CD4-positive, alpha-beta T cell (primary cell): ENCODE results near the gene RUNX2. TPM values are rescaled to one million over a fixed set of nuclear protein-coding genes. Genes with fewer than 3 reads are reported as not detected.

Experiments used
- ATAC-seq: fragments of 200-7000 bp; cut with Tn5 transposase; one replicate; pipeline ENCODE4 v1.10.0; 2022; ENCODE audit warnings: mild to moderate bottlenecking; ENCODE audit not compliant: poor library complexity
- CTCF ChIA-PET: fragments of 350-600 bp; sonication (Branson Sonifier 250); formaldehyde crosslinking; loops from one replicate; lab custom pipeline; 2021; ENCODE audit warnings: antibody characterized with exemption, inconsistent platforms; lab: Charles Lee
- POLR2A ChIA-PET: fragments of 350-600 bp; sonication (Branson Sonifier 250); formaldehyde crosslinking; loops from one replicate; lab custom pipeline; 2021; ENCODE audit warnings: antibody characterized with exemption, inconsistent platforms; lab: Charles Lee
- DNase-seq, 14 experiments: peaks; one replicate each; pipeline ENCODE4 v3.0.0-alpha.2; 2013 to 2020; ENCODE audit warnings: mixed read lengths in 2 of 14
- H3K27ac ChIP-seq, 2 donors: one replicate each; pipeline versions ENCODE4 v1.5.1 to v1.7.0; 2013; ENCODE audit warnings: low read length in 2 of 2, low read depth in 1 of 2, mild to moderate bottlenecking in 1 of 2
- H3K27me3 ChIP-seq, 2 experiments: 1 replicate in 1 of 2; 2 replicates in 1 of 2; pipeline versions ENCODE4 v1.6.1 to v1.7.0; 2013; ENCODE audit warnings: low read length in 2 of 2, control low read depth in 1 of 2, mild to moderate bottlenecking in 1 of 2, moderate library complexity in 1 of 2; ENCODE audit not compliant: insufficient read depth in 2 of 2, control insufficient read depth in 1 of 2
- H3K36me3 ChIP-seq: one replicate; pipeline ENCODE4 v1.6.1; 2013; ENCODE audit warnings: low read length, control low read depth; ENCODE audit not compliant: insufficient read depth
- H3K4me1 ChIP-seq: one replicate; pipeline ENCODE4 v1.6.1; 2013; ENCODE audit warnings: low read length, control low read depth; ENCODE audit not compliant: insufficient read depth
- H3K4me3 ChIP-seq: one replicate; pipeline ENCODE4 v1.5.1; 2013; ENCODE audit warnings: mild to moderate bottlenecking, low read length, moderate library complexity
- H3K9me3 ChIP-seq, 2 experiments: 1 replicate in 1 of 2; 2 replicates in 1 of 2; pipeline versions ENCODE4 v1.6.1 to v1.7.0; 2013; ENCODE audit warnings: low read length in 2 of 2, mild to moderate bottlenecking in 2 of 2, control low read depth in 1 of 2, moderate library complexity in 1 of 2; ENCODE audit not compliant: control insufficient read depth in 1 of 2, insufficient read depth in 1 of 2
- H3K27ac Mint-ChIP-seq: one replicate; pipeline ENCODE4 v1.8.0; 2020; ENCODE audit warnings: mixed read lengths
- H3K27me3 Mint-ChIP-seq: one replicate; pipeline ENCODE4 v1.8.0; 2021; ENCODE audit warnings: mixed read lengths
- H3K36me3 Mint-ChIP-seq: one replicate; pipeline ENCODE4 v1.8.0; 2021; ENCODE audit warnings: low read depth, mixed read lengths
- H3K4me1 Mint-ChIP-seq: one replicate; pipeline ENCODE4 v1.8.0; 2021; ENCODE audit warnings: low read depth, mixed read lengths
- H3K4me3 Mint-ChIP-seq: one replicate; pipeline ENCODE4 v1.8.0; 2020; ENCODE audit warnings: mild to moderate bottlenecking, mixed read lengths
- H3K9me3 Mint-ChIP-seq: one replicate; pipeline ENCODE4 v1.8.0; 2020; ENCODE audit warnings: mixed read lengths
- CTCF ChIP-seq: fragments of 200-600 bp; IDR thresholded peaks from one replicate; pipeline ENCODE4 v1.8.0; 2022; ENCODE audit warnings: antibody characterized with exemption, mild to moderate bottlenecking
- intact Hi-C, 2 experiments: fragments of 100-400 bp; cut with DNase I in 1 of 2; cut with micrococcal nuclease in 1 of 2; formaldehyde crosslinking; loops; one replicate each; pipeline versions ENCODE4 v1.15.1 to v1.9.0; 2023 to 2025; cut with DNase I, micrococcal nuclease
- total RNA-seq, 174 experiments: library from RNA in 2 of 174; stranded (reverse) in 2 of 174; gene quantifications; one replicate each; pipeline ENCODE4 v1.2.3 and lab custom pipeline; 2021 to 2026

Gene RUNX2
- total RNA-seq, 2 experiments from 2014 or later = 17.5 to 18.0 TPM

GRCh38 chr6:45483021-45483420 is 154.9 kb downstream of the RUNX2 start:
- DNase-seq = no peak
- peaks cover 4% of the 10 kb centered on the region for H3K36me3 ChIP-seq
- no peaks in the 10 kb centered on the region for H3K27me3 Mint-ChIP-seq
- POLR2A ChIA-PET = no interaction called here
- no peak for TF ChIP-seq CTCF
- H3K4me3 Mint-ChIP-seq = no peak overlapping the region
- no peaks in the 10 kb centered on the region for H3K36me3 Mint-ChIP-seq
- no peaks in the 10 kb centered on the region for H3K9me3 ChIP-seq
- no peak for ATAC-seq
- H3K9me3 Mint-ChIP-seq = no peaks in the 10 kb centered on the region
- intact Hi-C loops = no loop called here
- peaks cover 35% of the 10 kb centered on the region for H3K4me1 Mint-ChIP-seq
- CTCF ChIA-PET = no interaction called here
- H3K27me3 ChIP-seq = no peaks in the 10 kb centered on the region
- no peak overlapping the region for H3K27ac Mint-ChIP-seq
- no peaks in the 10 kb centered on the region for H3K4me1 ChIP-seq
- no peak overlapping the region for H3K4me3 ChIP-seq
- H3K27ac ChIP-seq = no peak overlapping the region

GRCh38 chr6:45483501-45483900 is 155.4 kb downstream of the RUNX2 start:
- H3K9me3 ChIP-seq = no peaks in the 10 kb centered on the region
- no peaks in the 10 kb centered on the region for H3K36me3 Mint-ChIP-seq
- no peaks in the 10 kb centered on the region for H3K27me3 Mint-ChIP-seq
- no peak overlapping the region for H3K4me3 Mint-ChIP-seq
- intact Hi-C loops = no loop called here
- no peak for TF ChIP-seq CTCF
- POLR2A ChIA-PET = no interaction called here
- H3K4me1 ChIP-seq = peaks cover 3% of the 10 kb centered on the region
- H3K4me3 ChIP-seq = no peak overlapping the region
- H3K27ac Mint-ChIP-seq = no peak overlapping the region
- no peaks in the 10 kb centered on the region for H3K9me3 Mint-ChIP-seq
- H3K36me3 ChIP-seq = peaks cover 4% of the 10 kb centered on the region
- CTCF ChIA-PET = no interaction called here
- no peak overlapping the region for H3K27ac ChIP-seq
- no peak for ATAC-seq
- H3K27me3 ChIP-seq = no peaks in the 10 kb centered on the region
- no peak for DNase-seq
- H3K4me1 Mint-ChIP-seq = peaks cover 40% of the 10 kb centered on the region

GRCh38 chr6:45486736-45487135 is 158.6 kb downstream of the RUNX2 start:
- H3K36me3 ChIP-seq = peaks cover 6% of the 10 kb centered on the region
- peak in 2 of 14 experiments; percentile 15 to 17 for DNase-seq
- POLR2A ChIA-PET = interaction anchor here (0.6 kb wide), 1 partner anchor 68 kb away, joined by 4 read pairs; no protein-coding TSS in a partner anchor
- Mint-ChIP-seq H3K27ac (no peak overlapping the region), H3K27me3 (no peaks in the 10 kb centered on the region), H3K9me3 (no peaks in the 10 kb centered on the region), H3K4me1 (peaks cover 47% of the 10 kb centered on the region), H3K4me3 (no peak overlapping the region), H3K36me3 (no peaks in the 10 kb centered on the region)
- no peak overlapping the region for H3K4me3 ChIP-seq
- intact Hi-C loops = no loop called here
- ATAC-seq = no peak
- peaks cover 15% of the 10 kb centered on the region for H3K4me1 ChIP-seq
- H3K27me3 ChIP-seq = no peaks in the 10 kb centered on the region
- no peak overlapping the region for H3K27ac ChIP-seq
- H3K9me3 ChIP-seq = no peaks in the 10 kb centered on the region
- no peak for TF ChIP-seq CTCF
- CTCF ChIA-PET = no interaction called here
